ENCODE measurements around the gene GJB1.
A peak's percentile ranks its signal among the peaks of the same experiment; 100 is the strongest.
"Not testable (repeated sequence)": the region's sequence is repeated elsewhere in the genome, so short reads cannot be mapped to it uniquely, and the experiment has no call there.

GJB1 gene

GRCh38 chrX:71256051-71256450 is 33.0 kb downstream of the GJB1 start:
- Histone ChIP-seq H3K9me3 (ENCODE audit: control insufficient read depth in 2 of 2, low read length in 2 of 2) (no peaks in the 10 kb centered on the region), H3K27ac (ENCODE audit: low read length) (peak overlapping the region; percentile 84)

GRCh38 chrX:71256856-71257255 is 33.8 kb downstream of the GJB1 start:
- no peak overlapping the region for H3K9ac ChIP-seq (ENCODE audit: low read length in 2 of 2)
- no peaks in the 10 kb centered on the region for H3K9me3 ChIP-seq (ENCODE audit: control insufficient read depth in 2 of 2, low read length in 2 of 2)
- H3K27me3 ChIP-seq (ENCODE audit: control insufficient read depth in 1 of 2, insufficient read depth in 2 of 2, low read length in 2 of 2), result peaks cover 0 to 5% of the 10 kb centered on the region in 2 donors
- H3K36me3 ChIP-seq (ENCODE audit: control insufficient read depth in 2 of 2, insufficient read depth in 2 of 2, low read length in 2 of 2), result no peaks in the 10 kb centered on the region
- H3K27ac ChIP-seq (ENCODE audit: low read length), result no peak overlapping the region
- H3K4me3 ChIP-seq (ENCODE audit: low read length in 2 of 2), result no peak overlapping the region
- peaks cover 19% of the 10 kb centered on the region for H3K4me1 ChIP-seq (ENCODE audit: control insufficient read depth, insufficient read depth, low read length)

More at GRCh38 chrX:71256051-71256450, 33.0 kb downstream of the GJB1 start:
- Histone ChIP-seq H3K9ac (ENCODE audit: low read length in 2 of 2) (no peak overlapping the region), H3K4me1 (ENCODE audit: control insufficient read depth, insufficient read depth, low read length) (peaks cover 20% of the 10 kb centered on the region), H3K36me3 (ENCODE audit: control insufficient read depth in 2 of 2, insufficient read depth in 2 of 2, low read length in 2 of 2) (no peaks in the 10 kb centered on the region), H3K27me3 (ENCODE audit: control insufficient read depth in 1 of 2, insufficient read depth in 2 of 2, low read length in 2 of 2) (peaks cover 0 to 5% of the 10 kb centered on the region in 2 donors), H3K4me3 (ENCODE audit: low read length in 2 of 2) (no peak overlapping the region)

GRCh38 chrX:71268624-71269023 is 45.6 kb downstream of the GJB1 start:
- H3K27me3 ChIP-seq (ENCODE audit: control insufficient read depth in 1 of 2, insufficient read depth in 2 of 2, low read length in 2 of 2); H3K4me3 ChIP-seq (ENCODE audit: low read length in 2 of 2); H3K4me1 ChIP-seq (ENCODE audit: control insufficient read depth, insufficient read depth, low read length); H3K36me3 ChIP-seq (ENCODE audit: control insufficient read depth in 2 of 2, insufficient read depth in 2 of 2, low read length in 2 of 2); H3K27ac ChIP-seq (ENCODE audit: low read length); H3K9ac ChIP-seq (ENCODE audit: low read length in 2 of 2); H3K9me3 ChIP-seq (ENCODE audit: control insufficient read depth in 2 of 2, low read length in 2 of 2): not testable (repeated sequence)

GRCh38 chrX:71269801-71270395 is 46.9 kb downstream of the GJB1 start:
- Histone ChIP-seq H3K27me3 (ENCODE audit: control insufficient read depth in 1 of 2, insufficient read depth in 2 of 2, low read length in 2 of 2) (no peaks in the 10 kb centered on the region), H3K36me3 (ENCODE audit: control insufficient read depth in 2 of 2, insufficient read depth in 2 of 2, low read length in 2 of 2) (no peaks in the 10 kb centered on the region), H3K27ac (ENCODE audit: low read length) (no peak overlapping the region), H3K9ac (ENCODE audit: low read length in 2 of 2) (no peak overlapping the region), H3K4me1 (ENCODE audit: control insufficient read depth, insufficient read depth, low read length) (no peaks in the 10 kb centered on the region), H3K4me3 (ENCODE audit: low read length in 2 of 2) (no peak overlapping the region), H3K9me3 (ENCODE audit: control insufficient read depth in 2 of 2, low read length in 2 of 2) (no peaks in the 10 kb centered on the region)

GRCh38 chrX:71272313-71272712 is 49.3 kb downstream of the GJB1 start:
- H3K9me3 ChIP-seq (ENCODE audit: control insufficient read depth in 2 of 2, low read length in 2 of 2); H3K9ac ChIP-seq (ENCODE audit: low read length in 2 of 2); H3K4me3 ChIP-seq (ENCODE audit: low read length in 2 of 2); H3K36me3 ChIP-seq (ENCODE audit: control insufficient read depth in 2 of 2, insufficient read depth in 2 of 2, low read length in 2 of 2); H3K27ac ChIP-seq (ENCODE audit: low read length); H3K4me1 ChIP-seq (ENCODE audit: control insufficient read depth, insufficient read depth, low read length); H3K27me3 ChIP-seq (ENCODE audit: control insufficient read depth in 1 of 2, insufficient read depth in 2 of 2, low read length in 2 of 2): not testable (repeated sequence)
